Activated gamma-delta T cell treated with anti-CD3 and anti-CD28 coated beads, Interleukin-2, amount 50 U/mL, for 16 hours (primary cell): ENCODE data around the gene FBXO7.
A peak's percentile ranks its signal among the peaks of the same experiment; 100 is the strongest.
"Not testable (repeated sequence)": the region's sequence is repeated elsewhere in the genome, so short reads cannot be mapped to it uniquely, and the experiment has no call there.

Experiments
- DNase-seq: peaks from one replicate; pipeline ENCODE4 v3.0.0-alpha.2; 2020; ENCODE audit warnings: low read depth

Gene FBXO7

DNA sequence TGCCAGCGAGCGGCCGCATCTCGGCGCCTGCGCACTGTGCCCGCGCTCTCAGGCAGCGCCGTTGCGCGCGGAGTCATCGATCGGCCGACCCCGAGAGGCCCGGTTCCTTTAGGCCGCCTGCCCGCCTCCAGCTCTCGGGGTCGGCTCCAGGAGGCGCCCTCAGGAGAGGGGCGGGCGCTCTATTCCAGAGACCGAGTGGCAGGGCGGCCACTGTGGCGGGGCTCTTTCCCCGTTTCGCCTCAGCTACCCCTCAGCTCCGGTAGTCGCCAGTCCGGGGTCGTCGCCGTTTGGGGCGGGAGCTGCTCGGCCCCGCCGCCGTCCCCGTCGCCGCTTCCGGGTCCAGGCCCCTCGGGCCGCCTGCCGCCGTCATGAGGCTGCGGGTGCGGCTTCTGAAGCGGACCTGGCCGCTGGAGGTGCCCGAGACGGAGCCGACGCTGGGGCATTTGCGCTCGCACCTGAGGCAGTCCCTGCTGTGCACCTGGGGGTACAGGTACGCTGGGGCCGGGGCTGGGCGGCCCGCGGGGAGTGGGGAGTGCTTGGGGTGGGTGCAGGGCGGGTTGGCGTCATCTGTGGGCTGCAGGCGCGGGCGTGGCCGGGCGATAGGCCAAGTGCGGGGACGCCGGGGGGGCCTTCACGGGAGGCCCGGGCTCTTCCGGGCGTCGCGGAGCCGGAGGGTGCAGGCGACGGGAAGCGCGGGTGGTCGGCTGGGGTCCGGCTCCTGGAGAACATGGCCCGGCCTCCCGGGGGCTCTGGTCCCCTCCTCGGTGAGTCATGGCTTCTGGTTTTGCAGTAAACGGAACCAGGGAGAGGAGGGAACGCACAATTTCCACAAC, at the start of gene FBXO7:
Gene FBXO7 (plus strand): TSS at position 177 of the 833 bp plus-strand sequence. CDS start 192 bp downstream, at position 369.
- DNase-seq: peak; percentile 73

DNA sequence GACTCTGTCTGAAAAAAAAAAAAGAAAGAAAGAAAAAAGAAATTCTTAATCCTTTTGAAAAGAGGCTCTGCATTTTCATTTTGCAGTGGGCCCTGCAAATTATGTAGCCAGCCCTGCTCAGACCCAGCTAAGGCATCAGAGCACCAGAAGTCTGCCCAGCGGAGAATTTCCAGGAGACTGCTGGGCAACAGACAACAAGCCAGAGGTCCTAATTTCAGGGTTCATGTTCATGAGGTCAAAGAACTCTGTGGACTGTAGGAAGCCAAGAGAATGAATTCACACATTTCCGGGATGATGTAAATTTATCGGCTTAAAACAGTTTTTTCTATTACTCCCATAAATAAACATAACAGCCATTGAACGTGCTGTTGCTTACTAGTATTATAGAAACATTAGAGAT, 47.7 kb upstream of the FBXO7 start:
- no peak for DNase-seq

DNA sequence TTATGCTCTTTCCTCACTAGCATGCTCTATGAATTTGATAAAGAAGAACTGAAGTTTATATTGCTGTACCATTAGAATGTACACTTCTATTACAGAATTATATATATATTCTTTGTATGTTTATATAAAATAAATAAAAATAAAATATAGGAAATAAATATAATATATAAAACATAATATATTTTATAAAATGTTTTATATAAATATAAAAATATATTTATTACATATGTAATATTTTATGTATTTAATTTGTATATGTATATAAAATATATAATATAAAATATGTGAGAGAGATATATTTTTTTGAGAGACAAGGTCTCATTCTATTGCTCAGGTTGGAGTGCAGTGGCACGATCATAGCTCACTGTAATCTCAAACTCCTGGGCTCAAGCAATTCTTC, 44.3 kb upstream of the FBXO7 start:
- no peak for DNase-seq

DNA sequence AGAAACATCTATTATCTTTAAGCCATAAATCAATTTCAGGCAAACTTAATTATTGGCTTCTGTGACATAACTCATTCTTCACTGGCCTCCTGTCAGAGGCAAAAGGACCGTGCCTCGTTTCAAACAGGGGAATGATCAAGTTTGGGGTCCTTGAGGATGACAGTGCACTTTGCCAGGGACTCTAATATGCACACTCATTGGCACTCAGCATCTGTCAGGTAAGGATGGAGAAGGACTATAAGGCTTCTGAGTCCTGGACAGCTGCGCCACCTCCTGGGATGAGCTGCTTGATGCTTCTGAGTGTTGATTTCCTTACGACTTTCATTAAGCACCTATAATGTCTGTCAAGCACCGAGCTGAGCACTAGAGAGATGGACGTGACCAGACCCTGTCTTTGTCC, 30.5 kb upstream of the FBXO7 start:
- DNase-seq: no peak

DNA sequence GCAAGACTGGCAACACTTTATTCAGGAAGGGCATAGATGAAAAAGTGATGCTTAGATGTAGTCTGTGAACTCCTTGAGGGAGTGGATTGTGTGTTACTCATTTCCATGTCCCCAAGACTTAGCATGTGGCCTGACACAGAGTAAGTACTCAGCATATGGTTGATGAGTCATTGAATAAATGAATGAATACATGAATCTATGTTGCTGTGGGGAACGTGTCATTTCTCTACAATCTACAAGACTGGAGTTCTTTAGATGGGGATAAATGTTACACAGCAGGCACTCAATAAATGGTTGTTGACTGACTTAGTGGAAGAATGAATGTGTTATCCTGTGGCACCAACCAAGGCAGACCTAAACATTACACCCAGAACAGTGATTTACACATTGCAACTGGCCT, 28.3 kb upstream of the FBXO7 start:
- no peak for DNase-seq

DNA sequence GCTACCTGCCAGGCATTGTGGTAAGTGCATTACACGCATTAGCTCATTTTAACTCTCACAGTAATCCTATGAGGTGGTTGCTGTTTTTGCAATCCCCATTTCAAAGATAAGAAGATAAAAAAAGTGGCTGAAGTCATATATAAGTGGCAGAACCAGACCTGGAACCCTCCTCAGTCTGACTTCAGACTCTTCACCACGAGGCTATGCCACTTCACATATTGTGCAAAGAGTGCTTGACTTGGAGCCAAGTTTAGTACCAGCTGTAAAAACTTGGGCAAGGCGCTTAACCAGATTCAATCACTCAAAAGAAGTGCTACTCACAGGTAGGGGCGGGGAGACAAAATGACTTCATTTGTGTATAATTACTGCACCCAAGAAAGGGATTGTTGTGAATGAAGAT, 25.6 kb upstream of the FBXO7 start:
- DNase-seq: no peak

DNA sequence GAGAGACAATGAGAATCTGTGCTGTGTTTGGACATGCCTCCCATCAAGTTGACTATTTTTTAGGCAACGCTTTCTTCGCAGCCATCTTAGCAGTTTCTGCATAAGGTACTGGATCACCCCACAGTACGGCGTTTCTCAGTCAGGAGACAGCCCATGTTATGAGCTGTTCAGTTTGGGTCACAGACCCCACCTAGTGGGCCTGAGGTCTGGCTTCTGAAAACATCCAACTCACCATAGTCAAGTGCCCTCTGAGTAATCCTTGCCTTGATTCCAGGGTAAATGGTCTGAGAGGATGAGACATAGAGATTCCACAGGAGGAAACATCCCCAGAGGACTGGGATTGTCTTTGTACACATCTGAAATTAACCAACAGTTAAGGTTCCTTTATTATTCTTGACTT, 17.6 kb upstream of the FBXO7 start:
- DNase-seq: no peak

DNA sequence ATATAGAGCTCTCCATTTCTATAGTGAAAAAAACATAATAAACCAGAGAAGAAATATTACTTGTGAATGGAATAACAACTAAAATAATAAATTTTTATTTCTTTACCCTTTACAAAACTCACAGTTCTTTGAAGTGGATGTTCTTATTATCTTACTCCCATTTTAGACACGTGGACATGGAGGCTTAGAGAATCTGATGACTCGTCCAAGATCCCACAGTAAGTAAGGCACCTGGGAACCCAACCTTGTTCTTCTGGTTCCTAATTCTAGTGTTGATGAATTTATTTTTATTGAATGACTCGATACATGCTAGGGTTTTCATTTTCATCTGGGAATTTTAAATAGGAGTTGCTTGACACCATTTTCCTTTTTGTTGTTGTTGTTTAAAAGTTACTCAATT, 12.2 kb upstream of the FBXO7 start:
- DNase-seq: no peak

DNA sequence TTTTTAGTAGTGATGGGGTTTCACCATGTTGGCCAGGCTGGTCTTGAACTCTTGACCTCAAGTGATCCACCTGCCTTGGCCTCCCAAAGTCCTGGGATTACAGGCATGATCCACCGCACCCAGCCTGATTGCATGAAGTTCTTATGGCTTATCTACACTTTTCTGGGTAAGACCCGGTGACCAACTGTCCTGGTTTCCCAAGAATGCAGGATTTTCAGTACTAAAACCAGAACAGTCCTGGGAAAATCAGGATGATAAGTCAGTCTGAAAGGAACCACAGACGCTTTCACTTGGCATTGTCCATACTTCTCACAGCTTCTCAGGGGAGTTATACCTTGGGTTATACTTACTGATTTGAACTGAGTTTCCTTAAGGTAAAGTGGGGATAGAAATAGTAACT, 8.9 kb upstream of the FBXO7 start:
- no peak for DNase-seq

DNA sequence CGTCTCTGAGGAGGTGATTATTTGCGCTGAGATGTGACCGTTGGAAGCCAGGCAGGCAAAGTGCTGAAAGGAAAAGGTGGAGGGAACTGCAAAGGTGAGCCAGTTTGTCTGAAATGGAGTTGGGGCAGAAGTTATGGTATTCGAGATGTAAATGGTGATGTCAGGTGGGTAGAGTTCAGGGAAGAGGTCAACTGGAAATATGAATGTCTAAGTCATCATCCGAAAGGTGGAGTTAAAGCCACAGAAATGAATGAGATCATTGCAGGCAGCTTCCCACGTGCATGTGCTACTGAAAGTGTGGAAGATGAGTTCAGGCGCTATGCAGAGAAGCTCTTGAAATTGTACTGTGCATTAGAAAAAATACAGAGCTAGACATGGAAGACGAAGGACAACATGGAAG, 8.1 kb upstream of the FBXO7 start:
- DNase-seq: no peak

DNA sequence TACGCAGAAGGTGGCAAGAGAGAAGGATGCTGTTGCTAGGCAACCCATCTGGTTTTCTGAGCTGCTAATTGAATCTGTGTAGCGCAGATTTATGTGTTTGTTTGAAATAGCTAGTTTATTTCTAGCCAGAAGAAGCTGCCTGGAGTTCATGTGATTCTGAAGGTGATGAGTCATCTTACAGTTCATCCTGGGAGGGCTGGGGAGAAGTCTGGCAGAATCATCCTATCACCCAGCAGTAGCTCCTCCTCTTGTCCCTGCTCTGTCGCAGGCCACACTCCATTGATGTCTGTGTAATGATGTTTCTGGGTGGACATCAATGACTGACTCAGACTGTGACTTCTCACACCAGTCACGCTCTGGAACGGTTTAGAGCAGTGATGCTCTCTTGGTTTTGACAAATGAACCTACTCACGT, 4.8 kb upstream of the FBXO7 start:
- no peak for DNase-seq

DNA sequence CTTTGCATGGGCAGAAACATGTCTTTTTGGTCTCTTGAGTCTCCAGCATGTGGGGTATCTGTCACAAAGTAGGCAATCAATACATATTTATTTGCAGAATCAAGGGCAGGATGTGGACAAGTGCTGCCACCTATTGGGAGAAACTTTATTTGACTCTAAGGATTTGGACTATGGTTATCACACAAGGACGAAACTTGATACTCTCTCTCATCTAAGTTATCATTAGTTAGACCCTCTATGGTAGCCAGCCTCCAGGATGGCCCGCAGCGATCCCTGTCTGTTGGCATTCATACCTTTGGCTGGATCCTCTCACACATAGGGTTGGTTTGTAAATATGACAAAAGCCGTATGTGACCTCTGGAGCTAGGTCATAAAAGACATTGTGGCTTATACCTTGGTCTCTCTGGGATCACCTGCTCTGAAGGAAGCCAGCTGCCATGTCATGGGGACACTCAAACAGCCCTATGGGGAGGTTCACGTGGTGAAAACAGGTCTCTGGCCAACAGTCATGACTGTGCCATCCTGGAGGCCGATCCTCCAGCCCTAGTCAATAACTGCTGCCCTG, 1.1 kb upstream of the FBXO7 start:
- DNase-seq: peak; percentile 23

DNA sequence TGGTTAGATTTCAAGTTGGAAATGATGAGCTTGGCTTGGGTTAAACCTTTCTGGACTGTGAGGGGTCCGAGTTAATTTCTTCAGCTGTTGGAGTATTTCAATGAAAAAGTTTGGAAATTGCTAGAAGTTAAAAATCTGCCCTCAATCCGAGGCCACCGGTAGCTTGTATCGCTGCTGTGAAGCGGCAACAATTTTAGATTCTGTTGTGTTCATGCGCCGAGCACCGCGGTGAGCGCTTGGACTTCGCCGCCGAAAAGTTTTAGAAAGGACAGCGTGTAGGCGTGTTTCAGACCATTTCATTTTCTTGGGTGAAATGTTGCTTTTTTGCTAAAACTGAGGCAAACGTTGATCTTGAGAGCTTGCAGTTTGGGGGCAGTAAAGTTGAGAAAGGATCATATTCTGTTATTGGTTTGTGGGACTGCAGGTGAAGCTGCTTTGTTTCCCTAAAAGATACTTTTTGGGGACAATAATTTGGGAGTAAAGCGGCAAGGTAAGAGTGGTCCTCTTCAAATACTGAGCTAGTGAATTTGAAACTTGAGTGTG, 928 bp downstream of the FBXO7 start:
- DNase-seq: no peak

DNA sequence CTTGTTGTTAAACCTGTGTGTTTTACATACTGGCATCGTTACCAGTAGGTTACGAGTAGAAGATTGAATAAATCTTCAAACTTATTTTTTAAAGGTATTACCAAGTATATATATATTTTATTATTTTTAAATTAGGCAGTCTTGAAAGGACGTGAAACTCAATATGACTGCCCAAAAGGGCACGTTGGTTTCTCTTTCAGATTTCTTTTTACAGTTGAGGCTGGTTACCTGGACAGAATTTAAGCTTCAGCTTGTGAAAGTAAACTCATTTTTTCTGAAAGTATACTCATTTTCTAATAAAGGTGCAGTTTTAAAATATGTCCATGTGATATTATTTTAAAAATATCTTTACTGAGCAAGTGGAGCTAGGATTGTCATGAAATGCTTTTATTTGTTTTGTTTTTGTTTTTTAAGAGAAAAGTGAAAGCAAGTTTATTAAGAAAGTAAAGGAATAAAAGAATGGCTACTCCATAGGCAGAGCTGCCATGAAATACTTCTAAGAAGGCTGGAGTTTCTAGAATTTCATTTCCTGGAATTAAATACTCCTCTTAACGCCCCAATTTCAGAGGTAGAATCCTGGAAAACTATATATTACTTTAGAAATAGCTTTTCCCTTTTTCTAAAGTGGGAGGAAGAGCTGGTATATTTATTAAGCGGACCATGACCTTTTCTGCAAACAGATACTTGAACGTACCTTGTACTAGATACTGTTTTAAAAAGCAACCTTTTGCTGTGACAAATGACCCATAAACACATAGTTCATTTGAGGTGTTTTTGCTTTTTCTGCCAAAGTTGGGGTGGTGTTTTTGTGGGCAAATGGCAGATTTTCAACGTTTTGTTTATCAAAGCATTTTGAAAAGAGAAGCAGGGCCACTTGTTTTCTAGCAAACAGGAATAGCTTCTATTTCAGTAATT, 1.9 kb downstream of the FBXO7 start:
- no peak for DNase-seq

DNA sequence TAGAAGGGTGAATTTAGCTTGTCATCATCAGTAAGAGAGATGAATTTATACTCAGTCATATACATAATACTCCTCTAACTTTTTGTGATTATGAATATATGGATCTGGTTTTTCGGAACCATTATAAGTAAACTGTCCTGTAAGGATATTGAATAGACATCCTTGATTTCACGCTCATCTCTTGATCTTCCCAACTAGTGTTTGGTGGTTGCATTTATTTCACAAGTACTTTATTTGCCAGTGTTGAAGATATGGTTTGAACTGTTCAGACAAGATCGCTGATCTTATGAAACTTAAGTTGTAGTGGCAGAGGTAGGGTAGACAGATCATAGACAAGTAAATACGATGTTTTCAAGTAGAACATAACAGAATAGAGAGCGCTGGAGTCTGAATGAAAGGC, 3.0 kb downstream of the FBXO7 start:
- DNase-seq: no peak

DNA sequence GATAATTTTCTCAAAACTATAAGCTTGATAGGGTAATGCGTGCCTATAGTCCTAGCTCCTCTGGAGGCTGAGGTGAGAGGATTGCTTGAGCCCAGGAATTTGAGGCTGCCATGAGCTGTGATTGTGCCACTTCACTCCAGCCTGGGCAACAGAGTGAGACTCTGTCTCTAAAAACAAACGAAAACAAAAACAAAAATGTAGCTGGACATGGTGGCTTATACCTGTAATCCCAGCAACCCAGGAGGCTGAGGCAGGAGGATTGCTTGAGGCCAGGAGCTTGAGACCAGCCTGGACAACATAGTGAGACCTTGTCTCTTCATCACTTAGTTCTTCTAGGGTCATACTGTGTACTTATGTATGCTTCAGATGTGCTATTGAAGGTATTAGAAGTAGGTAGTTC, 3.9 kb downstream of the FBXO7 start:
- DNase-seq: not testable (repeated sequence)

DNA sequence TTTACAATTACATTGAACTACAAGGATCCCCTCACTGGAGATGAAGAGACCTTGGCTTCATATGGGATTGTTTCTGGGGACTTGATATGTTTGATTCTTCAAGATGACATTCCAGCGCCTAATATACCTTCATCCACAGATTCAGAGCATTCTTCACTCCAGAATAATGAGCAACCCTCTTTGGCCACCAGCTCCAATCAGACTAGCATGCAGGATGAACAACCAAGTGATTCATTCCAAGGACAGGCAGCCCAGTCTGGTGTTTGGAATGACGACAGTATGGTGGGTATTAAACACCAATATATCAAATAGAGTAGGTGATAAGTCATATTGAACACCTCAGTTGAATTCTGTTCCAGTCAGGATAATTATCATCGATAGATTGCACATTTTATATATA, 4.4 kb downstream of the FBXO7 start:
- no peak for DNase-seq

DNA sequence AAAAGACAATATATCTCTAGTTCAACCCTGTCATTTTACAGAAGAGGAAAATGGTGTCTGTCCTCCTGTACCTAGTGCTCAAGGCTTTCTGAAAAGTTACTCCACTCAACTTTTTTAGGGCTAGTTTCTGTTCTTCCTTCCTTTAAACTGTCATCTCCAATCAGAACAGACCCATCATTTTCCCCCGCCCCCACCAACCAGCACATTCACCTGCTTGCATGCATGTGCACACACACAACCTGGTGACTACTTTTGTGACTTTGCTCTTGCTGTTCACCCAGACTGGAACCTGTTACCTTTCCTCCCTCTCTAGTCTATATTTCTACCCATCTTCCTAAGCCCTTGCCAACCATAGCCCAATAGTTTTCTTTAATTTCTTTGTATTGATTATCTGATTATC, 5.6 kb downstream of the FBXO7 start:
- DNase-seq: no peak

DNA sequence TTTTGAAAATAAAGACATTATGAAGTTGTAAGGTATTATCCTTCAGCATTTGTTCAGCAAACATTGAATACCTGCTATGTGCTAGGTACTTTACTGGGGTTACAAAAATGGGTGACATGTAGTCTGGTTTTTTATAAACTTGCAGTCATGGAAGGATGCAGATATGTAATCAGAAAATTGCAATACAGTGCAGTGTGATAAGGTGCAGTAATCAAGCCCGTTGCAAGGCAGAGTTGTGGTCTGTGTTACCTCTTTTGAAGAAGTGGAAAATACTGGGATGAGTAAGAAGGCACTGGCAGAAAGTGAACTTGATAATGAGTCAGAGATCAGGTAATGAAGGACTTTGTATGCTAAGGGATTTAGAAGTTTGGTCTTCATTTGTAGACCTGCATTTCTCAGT, 8.1 kb downstream of the FBXO7 start:
- no peak for DNase-seq

DNA sequence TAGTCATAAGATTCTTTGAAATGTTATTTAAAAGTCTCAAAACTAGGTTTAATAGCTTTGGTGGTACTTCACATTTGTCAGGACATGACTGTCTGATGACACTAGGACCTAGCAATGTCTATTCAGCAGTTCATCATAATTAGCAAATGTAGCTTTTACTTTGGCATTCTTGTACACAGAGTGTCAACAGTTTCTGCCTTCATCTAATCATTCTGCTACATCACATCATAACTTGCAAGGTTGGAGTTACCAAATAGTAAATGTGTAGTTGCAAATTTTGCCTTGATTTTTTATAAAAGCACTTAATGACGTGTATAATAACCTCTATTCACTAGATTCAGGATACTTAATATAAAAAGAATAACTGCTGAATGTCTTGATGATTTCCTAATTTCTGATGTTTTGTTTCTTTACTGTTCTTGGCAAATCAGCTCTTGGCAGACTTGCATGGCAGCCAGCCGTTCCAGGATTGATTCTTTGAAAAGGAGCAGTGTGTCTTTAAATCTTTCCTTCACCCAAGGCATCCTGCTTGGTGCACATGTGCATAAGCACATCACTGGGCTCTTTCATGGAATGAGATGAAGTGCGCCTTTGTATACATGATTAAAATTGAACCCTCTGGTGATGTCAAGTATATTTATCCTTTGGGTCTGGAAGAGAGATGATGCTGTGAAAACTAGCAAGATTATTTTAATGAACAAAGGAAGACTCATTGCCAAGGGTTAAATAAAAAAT, 12.2 kb downstream of the FBXO7 start:
- DNase-seq: no peak

DNA sequence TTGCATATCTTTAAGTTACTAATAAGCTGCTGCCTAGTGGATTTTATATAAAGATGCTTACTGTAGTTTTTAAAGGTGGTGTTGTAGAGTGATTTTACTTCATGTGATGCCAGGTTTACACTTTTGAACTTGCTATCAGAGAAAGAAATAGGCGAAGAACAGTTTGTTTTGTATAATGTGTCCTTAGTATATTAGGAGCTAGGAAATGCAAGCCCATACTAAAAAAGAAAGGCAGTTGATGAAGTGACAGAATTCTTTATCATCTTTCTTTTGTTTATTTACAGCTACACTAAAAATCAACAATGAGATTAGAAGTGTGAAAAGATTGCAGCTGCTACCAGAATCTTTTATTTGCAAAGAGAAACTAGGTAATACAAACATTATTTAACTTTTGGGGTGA, 12.8 kb downstream of the FBXO7 start:
- no peak for DNase-seq

DNA sequence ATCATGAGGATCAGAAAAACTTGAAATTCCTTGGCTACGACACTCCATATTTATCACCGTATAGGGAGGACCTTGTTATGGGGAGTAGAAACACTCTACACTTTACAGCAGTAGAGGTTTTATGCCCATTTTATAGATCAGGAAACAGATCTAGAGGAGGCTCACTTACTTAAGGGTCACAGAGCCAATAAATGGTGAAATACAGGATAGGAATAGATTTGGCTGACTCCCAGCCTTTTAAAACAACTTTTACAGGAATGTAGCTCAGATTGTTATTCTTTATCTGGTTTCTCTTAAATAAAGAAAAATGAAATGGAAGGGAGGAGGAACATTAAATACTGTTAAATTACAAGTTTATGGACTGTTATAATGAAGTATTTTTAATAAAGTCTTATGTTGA, 14.8 kb downstream of the FBXO7 start:
- no peak for DNase-seq
